GM06990 (cell line): ENCODE data around the gene CLASP1.

Experiments used
- DNase-seq: peaks from one replicate; pipeline ENCODE4 v3.0.0-alpha.2; 2011; ENCODE audit not compliant: insufficient read length; ENCODE audit errors: extremely low read depth
- H3K27me3 ChIP-seq: replicated peaks from 2 replicates; pipeline ENCODE4 v1.6.0; 2011; ENCODE audit warnings: low read length; ENCODE audit not compliant: control insufficient read depth, insufficient read depth
- H3K36me3 ChIP-seq: 2 replicates; pipeline ENCODE4 v1.5.1; 2011; ENCODE audit warnings: low read length; ENCODE audit not compliant: control insufficient read depth, insufficient read depth
- H3K4me3 ChIP-seq: replicated peaks from 2 replicates; pipeline ENCODE4 v1.5.1; 2011; ENCODE audit warnings: low read depth, mild to moderate bottlenecking, control low read depth, low read length
- CTCF ChIP-seq: IDR thresholded peaks from 2 replicates; pipeline ENCODE4 v1.5.1; 2011; ENCODE audit warnings: low read length, control low read depth, mild to moderate bottlenecking, inconsistent platforms; ENCODE audit not compliant: insufficient read depth, poor library complexity, severe bottlenecking

Gene CLASP1

GRCh38 chr2:121501031-121501430 is 148.2 kb downstream of the CLASP1 start:
- Histone ChIP-seq H3K36me3 (peaks cover 11% of the 10 kb centered on the region), H3K4me3 (no peak overlapping the region), H3K27me3 (no peaks in the 10 kb centered on the region)
- TF ChIP-seq CTCF: no peak
- DNase-seq: no peak

GRCh38 chr2:121498731-121499130 is 150.5 kb downstream of the CLASP1 start:
- peaks cover 7% of the 10 kb centered on the region for H3K36me3 ChIP-seq
- TF ChIP-seq CTCF: no peak

GRCh38 chr2:121492409-121492808 is 156.9 kb downstream of the CLASP1 start:
- H3K4me3 ChIP-seq: no peak overlapping the region
- H3K27me3 ChIP-seq: no peaks in the 10 kb centered on the region
- no peaks in the 10 kb centered on the region; the same call in 1 of the 2 replicates for H3K36me3 ChIP-seq
- TF ChIP-seq CTCF: no peak
- DNase-seq: no peak

More at GRCh38 chr2:121498731-121499130, 150.5 kb downstream of the CLASP1 start:
- Histone ChIP-seq H3K4me3 (no peak overlapping the region), H3K27me3 (no peaks in the 10 kb centered on the region)
- DNase-seq: no peak

GRCh38 chr2:121491518-121491917 is 157.7 kb downstream of the CLASP1 start:
- Histone ChIP-seq H3K36me3 (no peaks in the 10 kb centered on the region; the same call in 1 of the 2 replicates), H3K4me3 (no peak overlapping the region), H3K27me3 (no peaks in the 10 kb centered on the region)
- DNase-seq: no peak
- TF ChIP-seq CTCF: no peak

- H3K4me3 ChIP-seq: no peak overlapping the region
- no peaks in the 10 kb centered on the region for H3K27me3 ChIP-seq
- no peak for DNase-seq
- H3K36me3 ChIP-seq: no peaks in the 10 kb centered on the region; the same call in 1 of the 2 replicates
- no peak for TF ChIP-seq CTCF
Measured at GRCh38 chr2:121490584-121491133, 158.6 kb downstream of the CLASP1 start.
